ENCODE measurements around the gene SH3GLB2. TPM values are rescaled to one million over a fixed set of nuclear protein-coding genes. Genes with fewer than 3 reads are reported as not detected.
A peak's percentile ranks its signal among the peaks of the same experiment; 100 is the strongest.

Gene SH3GLB2
- total and polyA plus RNA-seq, 10 of the 15 experiments (the other 5 are each of a cell fraction or from before 2014, with no cell fraction given): 0.21 to 61.3 (median 30.8) TPM

DNA sequence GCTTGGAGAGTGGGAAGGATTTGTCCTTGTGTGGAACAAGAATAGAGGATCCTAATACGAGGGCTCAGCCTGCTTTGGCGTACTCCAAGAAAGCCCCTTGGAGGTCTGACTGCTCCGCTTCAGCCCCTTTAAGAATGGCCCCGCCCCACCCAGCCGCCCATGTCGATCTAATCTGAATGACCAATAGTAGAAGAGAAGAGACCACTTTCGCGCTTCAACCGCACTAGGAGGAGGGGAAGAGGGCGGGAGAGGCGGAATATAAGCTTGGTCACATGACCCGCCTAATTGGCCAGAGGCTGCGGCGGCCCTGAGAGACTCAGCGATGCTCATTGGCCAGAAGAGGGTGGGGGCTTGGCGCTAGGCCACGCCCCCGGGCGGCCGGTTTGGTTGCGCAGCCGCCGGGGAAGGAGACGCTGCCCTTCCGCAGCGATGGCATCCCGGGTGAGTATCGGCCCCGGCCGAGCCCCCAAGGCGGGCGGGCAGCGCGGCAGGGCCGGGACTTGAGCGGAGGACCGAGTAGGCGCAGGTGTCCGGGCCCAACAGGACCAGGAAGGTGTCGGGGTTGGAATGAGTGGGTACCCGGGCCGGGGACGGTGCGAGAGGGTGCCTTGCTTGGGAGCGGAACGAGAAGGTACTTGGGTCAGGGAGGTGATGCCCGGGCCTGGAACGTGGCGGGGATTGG, 8.3 kb upstream of the SH3GLB2 start, which contains the start of gene MIGA2:
MIGA2 (plus strand) TSS at position 386 of the 682 bp plus-strand sequence. CDS start 3,969 bp downstream, outside the sequence.
- FAIRE-seq: peak; percentile 99
- H4K20me1 ChIP-seq (ENCODE audit: control insufficient read depth, insufficient read depth): no peaks in the 10 kb centered on the region
- peak within 1 kb of the TSS; percentile 69 for H3K9ac ChIP-seq (ENCODE audit: control insufficient read depth, insufficient read depth, low read length)
- peaks cover 17% of the 10 kb centered on the region for H3K4me1 ChIP-seq (ENCODE audit: control insufficient read depth, insufficient read depth, low read length)
- in situ Hi-C loops (cut with MboI) (no loop called here), intact Hi-C loops (cut with micrococcal nuclease; ENCODE audit: unreplicated experiment) (no loop called here)
- H3K4me3 ChIP-seq: peak within 1 kb of the TSS; percentile 83
- ChIA-PET RAD21 (ENCODE audit: unreplicated experiment) (interaction anchor here (1.0 to 1.5 kb wide), 3 partner anchors 16 to 217 kb away, joined by 3 to 5 read pairs (median 3); partner anchors contain the start of gene DOLPP1), POLR2A (interaction anchor here (0.5 to 1.0 kb wide), 6 partner anchors 8 to 926 kb away, joined by 3 to 8 read pairs (median 6); partner anchors contain the start of genes DOLPP1 and SH3GLB2), SMC1A (ENCODE audit: uncharacterized antibody, unreplicated experiment) (interaction anchor here (0.6 kb wide), 1 partner anchor 31 kb away, joined by 3 read pairs; no protein-coding TSS in a partner anchor), CTCF (interaction anchor here (0.7 to 1.1 kb wide), 2 partner anchors 44 to 104 kb away, joined by 3 read pairs; no protein-coding TSS in a partner anchor)
- peak; percentile 99 for ATAC-seq
- BruUV-seq (replicated peaks): no TSS peak
- peak within 1 kb of the TSS; percentile 62 for H3K27ac ChIP-seq (ENCODE audit: control insufficient read depth, insufficient read depth)
- H3K9me3 ChIP-seq (replicated peaks; ENCODE audit: control insufficient read depth, insufficient read depth, low read length): no peaks in the 10 kb centered on the region
- H3K36me3 ChIP-seq (ENCODE audit: control insufficient read depth in 2 of 2, insufficient read depth in 2 of 2, low read length in 1 of 2): peaks cover 0 to 2% of the 10 kb centered on the region in 2 experiments; a peak in 2 of 4 replicates
- H2AFZ ChIP-seq (ENCODE audit: control insufficient read depth, low read depth, low read length): peak within 1 kb of the TSS; percentile 100
- no peaks in the 10 kb centered on the region for H3K27me3 ChIP-seq (replicated peaks in 1 of 2; ENCODE audit: control insufficient read depth in 2 of 2, insufficient read depth in 2 of 2, low read length in 1 of 2)
- H3K4me2 ChIP-seq (ENCODE audit: control insufficient read depth, insufficient read depth): peak within 1 kb of the TSS; percentile 93
- H3K79me2 ChIP-seq (ENCODE audit: control insufficient read depth, insufficient read depth, low read length): peaks cover 19% of the 10 kb centered on the region
- DNase-seq (ENCODE audit: low read depth, low spot score): peak; percentile 96
- 3% methylated on average over 46 of the region's 49 CpGs for WGBS (ENCODE audit: insufficient coverage, insufficient replicate concordance, low lambda C conversion rate, missing lambda C conversion rate)
- TF ChIP-seq ATF2 (IDR thresholded peaks at IDR 0.05; ENCODE audit: low read length): no peak
- peak; percentile 51 for TF ChIP-seq RELA (IDR thresholded peaks at IDR 0.05; ENCODE audit: borderline replicate concordance, partially characterized antibody)
- TF ChIP-seq, protein P1, sequence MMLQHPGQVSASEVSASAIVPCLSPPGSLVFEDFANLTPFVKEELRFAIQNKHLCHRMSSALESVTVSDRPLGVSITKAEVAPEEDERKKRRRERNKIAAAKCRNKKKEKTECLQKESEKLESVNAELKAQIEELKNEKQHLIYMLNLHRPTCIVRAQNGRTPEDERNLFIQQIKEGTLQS (IDR thresholded peaks at IDR 0.05; ENCODE audit: borderline replicate concordance, extremely low read depth, low read depth, low read length): no peak
- peak; percentile 67 for TF ChIP-seq NRF1 (conservative IDR thresholded peaks at IDR 0.05; ENCODE audit: low read depth, low read length)
- TF ChIP-seq SRF (IDR thresholded peaks at IDR 0.05; ENCODE audit: low read depth in 2 of 2, low read length in 2 of 2): no peak
- no peak for TF ChIP-seq SIX5 (IDR thresholded peaks at IDR 0.05; ENCODE audit: low read depth, low read length, severe bottlenecking)
- no peak for TF ChIP-seq SREBF1 (IDR thresholded peaks at IDR 0.05; ENCODE audit: low read length)
- TF ChIP-seq POLR2AphosphoS5 (IDR thresholded peaks at IDR 0.05; ENCODE audit: low read length): peak; percentile 89
- 0 out of 2 replicates have a peak, but pooled peaks have one; percentile 45 for TF ChIP-seq RFX5 (IDR thresholded peaks at IDR 0.05; ENCODE audit: low read depth, low read length)
- 0 out of 2 replicates have a peak, but pooled peaks have one; percentile 13 for TF ChIP-seq NR2F1 (conservative IDR thresholded peaks at IDR 0.05)
- TF ChIP-seq BACH1 (IDR thresholded peaks at IDR 0.05; ENCODE audit: borderline replicate concordance): 0 out of 2 replicates have a peak, but pooled peaks have one; percentile 52
- TF ChIP-seq, protein P2, sequence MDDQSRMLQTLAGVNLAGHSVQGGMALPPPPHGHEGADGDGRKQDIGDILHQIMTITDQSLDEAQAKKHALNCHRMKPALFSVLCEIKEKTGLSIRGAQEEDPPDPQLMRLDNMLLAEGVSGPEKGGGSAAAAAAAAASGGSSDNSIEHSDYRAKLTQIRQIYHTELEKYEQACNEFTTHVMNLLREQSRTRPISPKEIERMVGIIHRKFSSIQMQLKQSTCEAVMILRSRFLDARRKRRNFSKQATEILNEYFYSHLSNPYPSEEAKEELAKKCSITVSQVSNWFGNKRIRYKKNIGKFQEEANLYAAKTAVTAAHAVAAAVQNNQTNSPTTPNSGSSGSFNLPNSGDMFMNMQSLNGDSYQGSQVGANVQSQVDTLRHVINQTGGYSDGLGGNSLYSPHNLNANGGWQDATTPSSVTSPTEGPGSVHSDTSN (IDR thresholded peaks at IDR 0.05; ENCODE audit: insufficient replicate concordance, low read depth, low read length): peak; percentile 95
- TF ChIP-seq ZBED1 (IDR thresholded peaks at IDR 0.05; ENCODE audit: borderline replicate concordance): no peak
- peak; percentile 86; the same call in 1 of the 2 replicates for TF ChIP-seq HDGF (IDR thresholded peaks at IDR 0.05)
- TF ChIP-seq POU2F2 (IDR thresholded peaks at IDR 0.05; ENCODE audit: borderline replicate concordance, low read depth, low read length): no peak; the same call in 2 of the 3 replicates
- peak; percentile 75; the same call in 1 of the 2 replicates for TF ChIP-seq NFYB (IDR thresholded peaks at IDR 0.05; ENCODE audit: insufficient read depth, low read depth, low read length)
- 0 out of 2 replicates have a peak, but pooled peaks have one; percentile 28 for TF ChIP-seq E2F4 (IDR thresholded peaks at IDR 0.05; ENCODE audit: low read depth, low read length)
